Immature natural killer cell (primary cell): Measurements from ENCODE around the gene ACSF3. TPM values are rescaled to one million over a fixed set of nuclear protein-coding genes. Genes with fewer than 3 reads are reported as not detected.
A peak's percentile ranks its signal among the peaks of the same experiment; 100 is the strongest.
"Not testable (repeated sequence)": the region's sequence is repeated elsewhere in the genome, so short reads cannot be mapped to it uniquely, and the experiment has no call there.

ENCODE experiments used
- DNase-seq, 3 donors: peaks; one replicate each; pipeline ENCODE4 v3.0.0; 2022; ENCODE audit warnings: mixed read lengths in 1 of 3
- H3K27ac Mint-ChIP-seq, 6 donors: one replicate each; pipeline ENCODE4 v1.8.0; 2020; ENCODE audit warnings: mixed read lengths in 6 of 6, mild to moderate bottlenecking in 5 of 6, inconsistent platforms in 4 of 6, moderate library complexity in 3 of 6
- H3K27me3 Mint-ChIP-seq, 3 donors: one replicate each; pipeline ENCODE4 v1.8.0; 2020 to 2021; ENCODE audit warnings: low read depth in 3 of 3, mild to moderate bottlenecking in 3 of 3, mixed read lengths in 3 of 3, moderate library complexity in 3 of 3, inconsistent platforms in 1 of 3
- H3K36me3 Mint-ChIP-seq, 3 donors: one replicate each; pipeline ENCODE4 v1.8.0; 2020; ENCODE audit warnings: mixed read lengths in 3 of 3, inconsistent platforms in 2 of 3, mild to moderate bottlenecking in 2 of 3
- H3K4me1 Mint-ChIP-seq, 2 donors: one replicate each; pipeline ENCODE4 v1.8.0; 2020; ENCODE audit warnings: inconsistent platforms in 2 of 2, mild to moderate bottlenecking in 2 of 2, mixed read lengths in 2 of 2, moderate library complexity in 1 of 2
- H3K4me3 Mint-ChIP-seq, 5 donors: one replicate each; pipeline ENCODE4 v1.8.0; 2020; ENCODE audit warnings: mild to moderate bottlenecking in 5 of 5, mixed read lengths in 5 of 5, inconsistent platforms in 3 of 5, moderate library complexity in 3 of 5
- H3K9me3 Mint-ChIP-seq, 6 donors: one replicate each; pipeline ENCODE4 v1.8.0; 2020; ENCODE audit warnings: mild to moderate bottlenecking in 6 of 6, mixed read lengths in 6 of 6, inconsistent platforms in 4 of 6, moderate library complexity in 3 of 6
- polyA plus RNA-seq, 3 donors: library from polyadenylated mRNA; unstranded; fragments of 300-500 nt; fragmentation: Illumina TruSeq; gene quantifications; one replicate each; pipeline ENCODE4 v1.2.3, GENCODE V29; 2021

ACSF3 gene
- polyA plus RNA-seq, 3 donors from 2014 or later: 22.7 to 27.7 (median 24.1) TPM

DNA sequence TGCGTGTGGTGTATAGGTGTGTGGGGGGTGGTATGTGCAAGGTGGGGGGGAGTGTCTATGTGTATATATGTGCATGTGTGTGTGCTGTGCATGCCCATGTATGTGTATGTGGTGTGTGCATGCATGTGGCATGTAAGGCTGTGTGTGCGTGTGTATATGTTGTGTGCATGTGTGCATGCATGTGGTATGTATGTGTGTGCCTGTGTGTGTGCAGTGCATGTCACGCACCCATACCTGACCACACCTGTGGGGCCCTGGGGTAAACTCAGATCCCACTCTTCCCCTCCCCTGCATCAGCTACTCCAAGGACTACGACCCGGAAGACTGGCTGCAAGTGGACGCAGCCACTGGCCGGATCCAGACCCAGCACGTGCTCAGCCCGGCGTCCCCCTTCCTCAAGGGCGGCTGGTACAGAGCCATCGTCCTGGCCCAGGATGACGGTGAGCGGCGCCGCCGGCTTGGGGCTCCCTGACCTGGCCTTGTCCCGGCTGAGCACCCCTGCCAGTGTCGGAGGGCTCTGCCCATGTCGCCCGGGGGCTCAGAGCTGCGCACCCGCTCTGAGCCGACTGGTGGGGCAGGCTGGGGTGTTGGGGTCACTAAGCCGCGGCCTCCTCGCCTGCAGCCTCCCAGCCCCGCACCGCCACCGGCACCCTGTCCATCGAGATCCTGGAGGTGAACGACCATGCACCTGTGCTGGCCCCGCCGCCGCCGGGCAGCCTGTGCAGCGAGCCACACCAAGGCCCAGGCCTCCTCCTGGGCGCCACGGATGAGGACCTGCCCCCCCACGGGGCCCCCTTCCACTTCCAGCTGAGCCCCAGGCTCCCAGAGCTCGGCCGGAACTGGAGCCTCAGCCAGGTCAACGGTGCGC is 97.6 kb downstream of the ACSF3 start:
- Mint-ChIP-seq H3K36me3 (no peaks in the 10 kb centered on the region), H3K9me3 (no peaks in the 10 kb centered on the region), H3K4me3 (peak overlapping the region in 4 of 5 donors; percentile 27 to 62 (median 54)), H3K4me1 (peaks cover 0 to 4% of the 10 kb centered on the region in 2 donors), H3K27me3 (peaks cover 8 to 12% (median 12%) of the 10 kb centered on the region in 3 donors), H3K27ac (peak overlapping the region in 2 of 6 donors; percentile 24 to 25)
- no peak for DNase-seq

- Mint-ChIP-seq H3K4me1 (peaks cover 0 to 4% of the 10 kb centered on the region in 2 donors), H3K9me3 (no peaks in the 10 kb centered on the region), H3K27ac (no peak overlapping the region), H3K36me3 (no peaks in the 10 kb centered on the region), H3K27me3 (peaks cover 8 to 14% (median 12%) of the 10 kb centered on the region in 3 donors), H3K4me3 (no peak overlapping the region)
- no peak for DNase-seq
Measured at GRCh38 chr16:89191901-89192185, 98.2 kb downstream of the ACSF3 start.

GRCh38 chr16:89192186-89192955 is 98.7 kb downstream of the ACSF3 start:
- H3K36me3 Mint-ChIP-seq, H3K27ac Mint-ChIP-seq, H3K4me3 Mint-ChIP-seq, H3K4me1 Mint-ChIP-seq, H3K9me3 Mint-ChIP-seq, H3K27me3 Mint-ChIP-seq: not testable (repeated sequence)
- peak; percentile 76 to 84 (median 81) for DNase-seq

DNA sequence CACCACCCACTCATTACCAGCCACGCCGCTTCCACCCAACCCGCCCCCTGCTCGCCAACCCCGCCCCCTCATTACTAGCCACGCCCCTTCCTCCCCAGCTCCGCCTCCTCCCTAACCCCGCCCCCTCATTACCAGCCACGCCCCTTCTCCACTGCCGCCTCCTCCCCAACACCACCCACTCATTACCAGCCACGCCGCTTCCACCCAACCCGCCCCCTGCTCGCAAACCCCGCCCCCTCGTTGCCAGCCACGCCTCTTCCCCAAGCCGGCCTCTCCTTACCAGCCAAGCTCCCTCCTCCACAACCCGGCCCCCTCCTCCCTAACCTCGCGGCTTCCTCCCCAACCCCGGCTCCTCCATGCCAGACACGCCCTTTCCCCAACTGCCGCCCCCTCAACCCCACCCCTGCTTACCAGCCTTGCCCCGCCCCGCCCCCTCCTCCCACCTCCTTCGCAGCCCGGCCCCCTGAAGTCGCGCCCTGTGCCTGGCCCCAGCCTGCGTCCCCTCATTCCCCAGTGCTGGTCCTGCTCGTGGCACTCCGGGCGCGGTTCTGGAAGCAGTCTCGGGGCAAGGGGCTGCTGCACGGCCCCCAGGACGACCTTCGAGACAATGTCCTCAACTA is 99.4 kb downstream of the ACSF3 start:
- Mint-ChIP-seq H3K36me3 (no peaks in the 10 kb centered on the region), H3K4me3 (peak overlapping the region in 1 of 5 donors; percentile 46), H3K27ac (no peak overlapping the region), H3K27me3 (peaks cover 3 to 9% (median 5%) of the 10 kb centered on the region in 3 donors), H3K4me1 (peaks cover 0 to 4% of the 10 kb centered on the region in 2 donors), H3K9me3 (no peaks in the 10 kb centered on the region)
- DNase-seq: peak in 1 of 3 donors; percentile 50

GRCh38 chr16:89193576-89194293 is 100.1 kb downstream of the ACSF3 start:
- Mint-ChIP-seq H3K27ac (no peak overlapping the region), H3K4me3 (no peak overlapping the region), H3K27me3 (peaks cover under 1 to 10% (median 5%) of the 10 kb centered on the region in 3 donors), H3K36me3 (no peaks in the 10 kb centered on the region), H3K9me3 (no peaks in the 10 kb centered on the region), H3K4me1 (peaks cover 0 to 4% of the 10 kb centered on the region in 2 donors)
- DNase-seq: no peak

DNA sequence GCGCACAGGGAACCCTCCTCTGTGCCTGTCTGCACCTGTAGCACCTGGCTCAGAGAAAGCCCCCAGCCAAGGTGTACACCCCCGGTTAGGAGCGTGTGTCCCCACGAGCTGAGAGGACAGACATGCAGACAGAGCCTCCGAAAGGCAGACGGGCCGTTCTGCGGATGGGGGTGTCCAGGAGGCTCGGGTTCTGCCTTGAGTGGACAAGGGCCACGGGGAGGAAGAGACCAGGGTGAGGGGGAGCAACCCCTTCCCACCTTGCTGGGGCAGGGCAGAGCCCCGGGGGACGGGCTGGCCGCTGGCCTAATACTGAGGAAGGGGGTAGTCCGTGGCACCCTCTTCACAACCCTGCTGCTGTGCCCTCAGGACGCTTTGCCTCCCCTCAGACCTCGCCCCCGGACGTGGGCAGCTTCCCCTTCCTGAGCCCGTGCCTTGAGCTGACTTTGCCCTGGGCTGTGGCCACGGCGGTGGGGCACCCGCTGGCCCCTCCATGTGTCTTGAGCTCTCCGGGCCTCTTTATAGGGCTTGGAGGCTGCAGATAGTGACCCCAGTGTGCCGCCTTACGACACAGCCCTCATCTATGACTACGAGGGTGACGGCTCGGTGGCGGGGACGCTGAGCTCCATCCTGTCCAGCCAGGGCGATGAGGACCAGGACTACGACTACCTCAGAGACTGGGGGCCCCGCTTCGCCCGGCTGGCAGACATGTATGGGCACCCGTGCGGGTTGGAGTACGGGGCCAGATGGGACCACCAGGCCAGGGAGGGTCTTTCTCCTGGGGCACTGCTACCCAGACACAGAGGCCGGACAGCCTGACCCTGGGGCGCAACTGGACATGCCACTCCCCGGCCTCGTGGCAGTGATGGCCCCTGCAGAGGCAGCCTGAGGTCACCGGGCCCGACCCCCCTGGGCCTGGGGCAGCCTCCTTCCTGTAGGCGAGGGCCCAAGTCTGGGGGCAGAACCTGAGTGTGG is 101.0 kb downstream of the ACSF3 start:
- Mint-ChIP-seq H3K4me1 (peaks cover 0 to 4% of the 10 kb centered on the region in 2 donors), H3K4me3 (no peak overlapping the region), H3K27me3 (peaks cover 0 to 7% (median 2%) of the 10 kb centered on the region in 3 donors), H3K9me3 (no peaks in the 10 kb centered on the region), H3K36me3 (no peaks in the 10 kb centered on the region), H3K27ac (peak overlapping the region in 1 of 6 donors; percentile 12)
- DNase-seq: no peak

- H3K36me3 Mint-ChIP-seq: no peaks in the 10 kb centered on the region
- H3K27ac Mint-ChIP-seq: no peak overlapping the region
- no peak overlapping the region for H3K4me3 Mint-ChIP-seq
- no peak for DNase-seq
- H3K9me3 Mint-ChIP-seq: no peaks in the 10 kb centered on the region
- peaks cover 0 to 6% (median 0%) of the 10 kb centered on the region in 3 donors for H3K27me3 Mint-ChIP-seq
- peaks cover 0 to 10% of the 10 kb centered on the region in 2 donors for H3K4me1 Mint-ChIP-seq
Measured at GRCh38 chr16:89195521-89196171, 102.0 kb downstream of the ACSF3 start.

- no peak for DNase-seq
- Mint-ChIP-seq H3K4me3 (no peak overlapping the region), H3K27me3 (peaks cover 0 to 6% (median 0%) of the 10 kb centered on the region in 3 donors), H3K36me3 (no peaks in the 10 kb centered on the region), H3K4me1 (peaks cover 2 to 10% of the 10 kb centered on the region in 2 donors), H3K9me3 (no peaks in the 10 kb centered on the region), H3K27ac (no peak overlapping the region)
Measured at GRCh38 chr16:89197033-89197632, 103.5 kb downstream of the ACSF3 start.

- H3K27me3 Mint-ChIP-seq: peaks cover 2 to 9% (median 3%) of the 10 kb centered on the region in 3 donors
- H3K27ac Mint-ChIP-seq: no peak overlapping the region
- peaks cover 0 to 3% (median 0%) of the 10 kb centered on the region in 6 donors for H3K9me3 Mint-ChIP-seq
- no peaks in the 10 kb centered on the region for H3K36me3 Mint-ChIP-seq
- H3K4me3 Mint-ChIP-seq: no peak overlapping the region
- H3K4me1 Mint-ChIP-seq: peaks cover 9 to 15% of the 10 kb centered on the region in 2 donors
- no peak for DNase-seq
Measured at GRCh38 chr16:89197633-89198416, 104.2 kb downstream of the ACSF3 start.

DNA sequence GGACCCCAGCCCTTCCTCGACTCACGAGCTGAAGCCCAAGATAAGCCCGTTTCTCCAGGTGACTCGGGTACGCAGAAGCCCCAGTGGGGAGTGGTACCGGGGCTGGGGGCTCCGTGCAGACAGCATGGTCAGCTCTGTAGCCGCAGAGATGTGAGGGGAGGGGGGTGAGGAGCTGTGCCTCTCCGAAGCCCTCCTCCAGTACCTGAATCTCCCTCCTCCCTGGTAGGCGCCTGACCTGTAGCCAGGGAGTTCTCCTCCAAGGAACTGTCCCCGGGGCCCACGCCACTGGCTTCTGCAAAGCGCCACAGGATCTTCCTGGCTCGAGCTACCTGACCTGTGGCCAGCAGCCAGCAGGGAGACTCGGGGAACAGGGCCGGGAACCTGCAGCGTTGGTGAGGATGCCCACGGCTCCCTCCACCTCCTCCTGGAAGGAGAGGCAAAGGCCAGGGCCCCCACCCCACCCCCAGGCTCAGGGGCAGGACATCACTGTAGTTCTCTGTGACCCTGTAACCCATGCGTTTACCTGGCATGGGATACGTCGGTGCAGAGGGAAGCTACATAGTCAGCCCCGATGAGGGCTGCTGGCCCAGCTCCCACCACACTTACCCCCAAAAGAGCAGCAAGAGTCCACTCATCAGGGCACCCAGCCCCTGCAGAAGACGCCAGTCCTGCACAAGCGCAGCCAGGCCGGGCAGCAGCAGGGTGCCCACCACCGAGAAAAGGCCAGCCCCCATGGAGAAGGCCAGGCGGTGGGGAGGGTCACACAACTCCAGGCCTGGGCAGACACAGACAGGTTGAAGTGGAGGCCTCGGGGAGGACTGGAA is 105.0 kb downstream of the ACSF3 start:
- Mint-ChIP-seq H3K36me3 (no peaks in the 10 kb centered on the region), H3K27ac (no peak overlapping the region), H3K27me3 (peaks cover 7 to 13% (median 10%) of the 10 kb centered on the region in 3 donors), H3K4me3 (no peak overlapping the region), H3K9me3 (peaks cover 0 to 6% (median 0%) of the 10 kb centered on the region in 6 donors), H3K4me1 (peaks cover 15 to 19% of the 10 kb centered on the region in 2 donors)
- DNase-seq: no peak
